Breast epithelium (tissue), 4 donors: ENCODE measurements around the gene SLC9A4. TPM values are rescaled to one million over a fixed set of nuclear protein-coding genes. Genes with fewer than 3 reads are reported as not detected.

ENCODE experiments used
- DNase-seq, 2 donors: peaks; one replicate each; pipeline ENCODE4 v3.0.0-alpha.2; 2019; ENCODE audit warnings: low spot score in 2 of 2
- H3K27ac ChIP-seq, 2 donors: fragments of 200-600 bp; sonication (generic) in 1 of 2; one replicate each; pipeline ENCODE4 v1.5.1; 2016 to 2019; ENCODE audit warnings: mild to moderate bottlenecking in 1 of 2
- H3K27me3 ChIP-seq, 2 donors: fragments of 200-600 bp; sonication (generic) in 1 of 2; one replicate each; pipeline versions ENCODE4 v1.5.1 to v1.6.0; 2017 to 2019; ENCODE audit warnings: control low read depth in 1 of 2, mild to moderate bottlenecking in 1 of 2
- H3K36me3 ChIP-seq: fragments of 200-600 bp; one replicate; pipeline ENCODE4 v1.5.1; 2019
- H3K4me1 ChIP-seq, 2 donors: fragments of 200-600 bp; sonication (generic); one replicate each; pipeline ENCODE4 v1.5.1; 2016 to 2019; ENCODE audit warnings: control low read depth in 1 of 2
- H3K4me3 ChIP-seq, 3 donors: fragments of 200-600 bp; sonication (generic); 1 replicate in 2 of 3; 2 replicates in 1 of 3; pipeline ENCODE4 v1.5.1; 2016 to 2019; ENCODE audit warnings: mild to moderate bottlenecking in 3 of 3, moderate library complexity in 2 of 3
- H3K9me3 ChIP-seq, 2 donors: fragments of 200-600 bp; sonication (generic) in 1 of 2; one replicate each; pipeline ENCODE4 v1.5.1; 2016 to 2019; ENCODE audit warnings: control low read depth in 1 of 2
- POLR2A ChIP-seq: fragments of 450-650 bp; IDR thresholded peaks from one replicate; pipeline ENCODE4 v1.6.1; 2016; ENCODE audit warnings: antibody characterized with exemption, mild to moderate bottlenecking, moderate library complexity
- POLR2AphosphoS5 ChIP-seq, 3 donors: sonication (generic); formaldehyde crosslinking; IDR thresholded peaks; one replicate each; pipeline ENCODE4 v1.6.1; 2017; ENCODE audit warnings: antibody characterized with exemption in 3 of 3
- intact Hi-C: fragments of 100-400 bp; cut with DNase I; formaldehyde crosslinking; loops from one replicate; pipeline ENCODE4 v1.15.1; 2023; ENCODE audit warnings: low total_unique reads
- total RNA-seq, 3 donors: library from RNA; depleted of rRNA; stranded (reverse); fragments of >200 nt; gene quantifications; one replicate each; pipeline ENCODE4 v1.1.0, GENCODE V29; 2016
- TF ChIP-seq, protein P1 (sequence below), 3 donors: fragments of 450-650 bp; IDR thresholded peaks; one replicate each; pipeline ENCODE4 v1.5.1; 2016 to 2017; ENCODE audit warnings: antibody characterized with exemption in 3 of 3, mild to moderate bottlenecking in 3 of 3, moderate library complexity in 3 of 3

SLC9A4 gene
- total RNA-seq, 3 donors from 2014 or later = not detected

DNA sequence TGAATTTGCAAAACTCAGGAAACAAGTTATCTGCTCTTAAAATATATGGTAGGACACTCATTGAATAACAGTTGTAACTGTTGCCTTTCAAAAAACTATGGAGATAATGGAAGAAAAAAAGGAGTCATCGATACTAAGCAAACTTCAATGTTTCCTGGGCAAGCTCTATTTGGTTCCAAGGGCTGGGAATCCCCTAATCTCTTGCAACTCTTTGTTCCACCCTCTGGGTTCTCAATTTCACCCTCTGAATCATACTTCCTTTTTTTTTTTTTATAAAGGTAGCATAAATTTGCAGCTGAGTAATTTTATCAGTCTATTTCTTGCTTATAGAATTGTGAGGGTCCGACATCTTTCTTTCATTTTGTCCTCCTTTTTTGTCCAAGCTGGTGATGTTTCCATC is 36.7 kb downstream of the SLC9A4 start:
- Histone ChIP-seq H3K36me3 (no peaks in the 10 kb centered on the region), H3K27me3 (no peaks in the 10 kb centered on the region), H3K4me1 (no peaks in the 10 kb centered on the region), H3K27ac (no peak overlapping the region), H3K9me3 (no peaks in the 10 kb centered on the region), H3K4me3 (no peak overlapping the region)
- TF ChIP-seq POLR2A = no peak
- TF ChIP-seq POLR2AphosphoS5 (IDR thresholded peaks at IDR 0.05) = no peak
- TF ChIP-seq, protein P1, sequence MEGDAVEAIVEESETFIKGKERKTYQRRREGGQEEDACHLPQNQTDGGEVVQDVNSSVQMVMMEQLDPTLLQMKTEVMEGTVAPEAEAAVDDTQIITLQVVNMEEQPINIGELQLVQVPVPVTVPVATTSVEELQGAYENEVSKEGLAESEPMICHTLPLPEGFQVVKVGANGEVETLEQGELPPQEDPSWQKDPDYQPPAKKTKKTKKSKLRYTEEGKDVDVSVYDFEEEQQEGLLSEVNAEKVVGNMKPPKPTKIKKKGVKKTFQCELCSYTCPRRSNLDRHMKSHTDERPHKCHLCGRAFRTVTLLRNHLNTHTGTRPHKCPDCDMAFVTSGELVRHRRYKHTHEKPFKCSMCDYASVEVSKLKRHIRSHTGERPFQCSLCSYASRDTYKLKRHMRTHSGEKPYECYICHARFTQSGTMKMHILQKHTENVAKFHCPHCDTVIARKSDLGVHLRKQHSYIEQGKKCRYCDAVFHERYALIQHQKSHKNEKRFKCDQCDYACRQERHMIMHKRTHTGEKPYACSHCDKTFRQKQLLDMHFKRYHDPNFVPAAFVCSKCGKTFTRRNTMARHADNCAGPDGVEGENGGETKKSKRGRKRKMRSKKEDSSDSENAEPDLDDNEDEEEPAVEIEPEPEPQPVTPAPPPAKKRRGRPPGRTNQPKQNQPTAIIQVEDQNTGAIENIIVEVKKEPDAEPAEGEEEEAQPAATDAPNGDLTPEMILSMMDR (IDR thresholded peaks at IDR 0.05) = no peak
- intact Hi-C loops = no loop called here
- no peak for DNase-seq

DNA sequence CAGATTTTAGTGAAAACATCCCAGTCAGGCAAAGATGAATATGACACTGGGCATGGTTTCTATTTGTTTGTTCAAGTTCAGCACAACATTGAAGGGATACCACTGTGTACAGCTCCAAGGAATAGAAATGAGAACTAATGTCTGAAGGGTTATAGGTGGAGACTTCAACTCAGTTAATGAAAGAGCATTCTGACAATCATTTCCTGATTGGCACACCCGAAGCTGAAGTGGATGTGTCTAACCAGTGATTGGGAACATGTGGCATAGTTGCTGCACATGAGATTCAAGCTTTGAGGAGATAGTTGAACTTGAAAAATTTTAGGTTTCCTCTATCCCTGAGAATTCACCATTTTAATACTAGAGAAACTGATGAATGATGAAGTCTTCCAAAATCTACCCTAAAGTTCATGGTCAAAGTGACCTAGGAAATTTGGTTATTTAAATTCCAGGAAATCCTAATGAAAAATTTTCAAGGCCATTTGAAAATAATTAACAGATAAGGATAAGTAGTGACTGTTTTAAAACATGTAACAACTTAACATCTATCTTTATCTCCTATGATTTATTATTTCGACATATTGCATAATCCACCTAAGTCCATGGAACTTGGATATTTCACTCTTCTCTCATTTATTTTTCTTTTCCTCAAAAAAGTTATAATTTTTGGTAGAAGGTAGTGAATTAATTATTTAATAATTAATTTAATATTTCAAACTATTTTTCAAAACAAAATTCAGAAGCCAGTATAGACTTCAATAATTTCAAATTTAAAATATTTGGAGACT is 38.0 kb downstream of the SLC9A4 start:
- no peak overlapping the region for H3K4me3 ChIP-seq
- DNase-seq = no peak

DNA sequence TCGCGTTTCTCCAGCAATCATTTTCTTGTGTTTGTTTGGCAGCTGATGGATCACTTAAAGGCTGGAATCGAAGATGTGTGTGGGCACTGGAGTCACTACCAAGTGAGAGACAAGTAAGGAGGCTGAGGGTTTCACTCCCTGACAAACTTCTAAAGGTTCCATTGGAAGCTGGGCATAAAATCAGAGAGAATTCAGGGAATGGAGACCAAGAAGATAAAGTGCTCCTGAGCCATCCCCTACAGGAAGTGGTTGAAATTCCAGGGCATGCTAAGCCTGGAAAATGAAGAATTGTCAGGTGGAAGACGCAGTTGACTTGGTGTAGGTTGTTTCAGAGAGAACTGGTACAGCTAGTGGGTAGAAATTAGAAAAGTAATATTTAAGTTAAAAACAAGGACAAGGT is 39.1 kb downstream of the SLC9A4 start:
- TF ChIP-seq POLR2AphosphoS5 (IDR thresholded peaks at IDR 0.05) (no peak), POLR2A (no peak)
- TF ChIP-seq, protein P1 (IDR thresholded peaks at IDR 0.05) = no peak
- Histone ChIP-seq H3K36me3 (no peaks in the 10 kb centered on the region), H3K4me3 (no peak overlapping the region), H3K9me3 (no peaks in the 10 kb centered on the region), H3K27ac (no peak overlapping the region), H3K4me1 (no peaks in the 10 kb centered on the region), H3K27me3 (no peaks in the 10 kb centered on the region)
- no peak for DNase-seq
- intact Hi-C loops = no loop called here

More for the DNA sequence above, 38.0 kb downstream of the SLC9A4 start:
- intact Hi-C loops = no loop called here
- H3K27ac ChIP-seq = no peak overlapping the region
- no peaks in the 10 kb centered on the region for H3K27me3 ChIP-seq
- H3K4me1 ChIP-seq = no peaks in the 10 kb centered on the region
- no peaks in the 10 kb centered on the region for H3K36me3 ChIP-seq
- TF ChIP-seq POLR2A = no peak
- H3K9me3 ChIP-seq = no peaks in the 10 kb centered on the region

DNA sequence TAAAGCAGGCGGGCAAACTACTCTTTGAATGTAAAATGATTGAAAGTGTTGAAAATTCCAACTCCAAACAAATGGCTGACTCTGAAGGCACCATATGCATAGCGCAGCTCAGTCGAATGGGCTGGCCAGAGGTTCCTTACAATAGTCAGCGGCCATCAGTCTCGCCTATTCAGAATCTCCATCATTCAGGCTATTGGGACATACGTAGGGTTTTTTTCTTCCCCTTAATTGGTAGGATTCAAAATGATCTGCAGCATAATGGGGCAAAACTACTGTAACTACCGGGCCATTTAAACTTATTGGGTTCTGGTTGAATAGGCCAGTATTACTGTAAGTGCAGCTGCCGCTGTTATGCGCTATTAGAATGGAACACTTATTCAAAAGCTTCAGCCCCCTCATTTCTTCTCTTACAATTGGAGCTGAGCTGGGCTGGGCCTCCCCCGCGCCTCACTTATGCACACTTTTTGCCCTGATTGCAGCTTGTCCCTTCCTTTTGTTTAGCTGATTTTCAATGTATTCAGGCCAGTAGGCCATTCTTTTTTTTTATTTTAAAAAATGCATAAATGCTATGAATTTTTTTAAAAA is 40.4 kb downstream of the SLC9A4 start:
- TF ChIP-seq, protein P1 (IDR thresholded peaks at IDR 0.05) = no peak
- TF ChIP-seq POLR2A (no peak), POLR2AphosphoS5 (IDR thresholded peaks at IDR 0.05) (no peak)

DNA sequence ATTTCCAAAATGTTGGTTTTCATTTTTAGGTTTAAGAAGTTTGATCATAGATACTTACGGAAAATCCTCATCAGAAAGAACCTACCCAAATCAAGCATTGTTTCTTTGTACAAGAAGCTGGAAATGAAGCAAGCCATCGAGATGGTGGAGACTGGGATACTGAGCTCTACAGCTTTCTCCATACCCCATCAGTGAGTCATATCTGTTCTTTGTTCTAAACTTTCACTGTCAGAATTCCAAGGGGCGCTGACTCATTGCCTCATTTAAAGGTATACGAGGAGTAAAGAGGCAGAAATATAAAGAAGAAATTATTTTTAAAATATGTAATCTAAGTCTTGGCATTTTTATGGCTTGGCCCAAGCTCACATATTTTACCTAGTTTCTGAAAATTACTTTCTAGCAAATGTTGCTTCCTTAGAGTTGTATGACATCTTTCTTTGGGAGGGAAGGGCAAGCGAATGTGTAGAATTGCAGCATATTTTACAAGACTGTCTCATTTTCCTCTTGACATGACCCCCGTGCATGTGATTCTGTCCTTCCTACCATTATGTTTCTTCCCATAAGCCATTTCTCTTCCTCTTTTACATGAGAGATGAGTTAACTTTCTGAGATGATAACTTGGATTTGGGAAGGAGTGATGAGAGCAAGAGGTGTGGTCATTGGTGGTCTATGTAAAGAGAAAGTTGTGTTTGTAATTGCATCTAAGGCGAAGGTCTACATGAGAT is 41.2 kb downstream of the SLC9A4 start:
- Histone ChIP-seq H3K4me1 (no peaks in the 10 kb centered on the region), H3K27ac (no peak overlapping the region), H3K27me3 (no peaks in the 10 kb centered on the region), H3K9me3 (no peaks in the 10 kb centered on the region), H3K36me3 (no peaks in the 10 kb centered on the region), H3K4me3 (no peak overlapping the region)
- DNase-seq = no peak
- intact Hi-C loops = no loop called here
- TF ChIP-seq POLR2AphosphoS5 (IDR thresholded peaks at IDR 0.05) (no peak), POLR2A (no peak)
- TF ChIP-seq, protein P1 (IDR thresholded peaks at IDR 0.05) = no peak

More for the DNA sequence above, 40.4 kb downstream of the SLC9A4 start:
- Histone ChIP-seq H3K4me1 (no peaks in the 10 kb centered on the region), H3K9me3 (no peaks in the 10 kb centered on the region), H3K4me3 (no peak overlapping the region), H3K27me3 (no peaks in the 10 kb centered on the region), H3K36me3 (no peaks in the 10 kb centered on the region), H3K27ac (no peak overlapping the region)
- intact Hi-C loops = no loop called here
- no peak for DNase-seq
